Activated CD8-positive, alpha-beta T cell treated with anti-CD3 and anti-CD28 coated beads for 36 hours (primary cell): ENCODE results near the gene CCDC171. TPM values are rescaled to one million over a fixed set of nuclear protein-coding genes. Genes with fewer than 3 reads are reported as not detected.
"Not testable (repeated sequence)": the region's sequence is repeated elsewhere in the genome, so short reads cannot be mapped to it uniquely, and the experiment has no call there.

Source experiments
- ATAC-seq: fragments of 200-7000 bp; cut with Tn5 transposase; one replicate; pipeline ENCODE4 v1.10.0; 2021; ENCODE audit warnings: mild to moderate bottlenecking, moderate library complexity
- CTCF ChIA-PET: fragments of 350-600 bp; sonication (Branson Sonifier 250); formaldehyde crosslinking; loops from one replicate; lab custom pipeline; 2021; ENCODE audit warnings: antibody characterized with exemption; lab: Charles Lee
- POLR2A ChIA-PET: fragments of 350-600 bp; sonication (Branson Sonifier 250); formaldehyde crosslinking; loops from one replicate; lab custom pipeline; 2021; ENCODE audit warnings: antibody characterized with exemption; lab: Charles Lee
- DNase-seq: peaks from one replicate; pipeline ENCODE4 v3.0.0-alpha.2; 2020
- H3K27ac Mint-ChIP-seq: one replicate; pipeline ENCODE4 v1.8.0; 2021; ENCODE audit warnings: mild to moderate bottlenecking, mixed read lengths
- H3K27me3 Mint-ChIP-seq: one replicate; pipeline ENCODE4 v1.8.0; 2021; ENCODE audit warnings: mixed read lengths
- H3K36me3 Mint-ChIP-seq: one replicate; pipeline ENCODE4 v1.8.0; 2021; ENCODE audit warnings: low read depth, mixed read lengths
- H3K4me1 Mint-ChIP-seq: one replicate; pipeline ENCODE4 v1.8.0; 2021; ENCODE audit warnings: low read depth, mixed read lengths
- H3K4me3 Mint-ChIP-seq: one replicate; pipeline ENCODE4 v1.8.0; 2021; ENCODE audit warnings: mild to moderate bottlenecking, moderate library complexity, mixed read lengths
- H3K9me3 Mint-ChIP-seq: one replicate; pipeline ENCODE4 v1.8.0; 2021; ENCODE audit warnings: mixed read lengths
- CTCF ChIP-seq: fragments of 200-600 bp; IDR thresholded peaks from one replicate; pipeline ENCODE4 v1.8.0; 2022; ENCODE audit warnings: antibody characterized with exemption, mild to moderate bottlenecking
- intact Hi-C: fragments of 100-400 bp; cut with micrococcal nuclease; formaldehyde crosslinking; loops from one replicate; pipeline ENCODE4 v1.10.0; 2022
- total RNA-seq, 2 experiments: library from RNA; stranded (reverse); gene quantifications; one replicate each; pipeline ENCODE4 v1.2.3, GENCODE V29; 2021

The CCDC171 gene
- total RNA-seq, 2 experiments from 2014 or later = 2.1 to 2.3 TPM

DNA sequence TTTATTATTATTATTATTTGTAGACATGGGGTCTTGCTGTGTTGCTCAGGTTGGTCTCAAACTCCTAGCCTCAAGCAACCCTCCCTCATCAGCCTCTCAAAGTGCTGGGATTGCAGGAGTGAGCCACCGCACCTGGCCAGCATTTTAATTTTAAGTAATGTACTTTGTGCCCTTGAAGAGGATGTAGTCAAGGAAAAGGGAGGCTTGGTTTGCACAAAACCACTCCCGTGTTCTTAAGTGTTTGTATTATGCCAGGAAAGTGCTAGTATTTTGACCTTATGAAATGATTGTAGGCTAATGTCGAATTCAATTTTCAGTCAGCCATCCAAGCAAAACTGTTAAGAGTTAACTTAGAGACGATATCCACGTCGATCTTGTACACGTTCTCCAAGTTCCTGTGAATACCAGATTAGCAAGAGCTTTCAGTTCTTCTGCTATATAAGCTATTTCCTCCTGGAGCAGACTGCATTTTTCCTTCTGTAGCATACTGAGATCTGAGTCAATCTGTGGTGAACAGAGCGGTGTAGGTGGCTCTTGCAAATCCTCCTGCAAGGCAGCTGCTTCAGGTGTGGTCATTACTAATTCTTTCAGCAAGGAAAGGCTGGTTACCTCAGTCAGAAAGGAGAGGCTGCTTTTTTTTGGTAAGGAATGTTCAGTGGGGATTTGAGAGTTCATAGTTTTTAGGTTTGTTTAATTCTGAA, 23.7 kb downstream of the CCDC171 start:
- Mint-ChIP-seq H3K27ac (no peak overlapping the region), H3K36me3 (peaks cover 2% of the 10 kb centered on the region), H3K4me3 (no peak overlapping the region), H3K4me1 (no peaks in the 10 kb centered on the region), H3K27me3 (no peaks in the 10 kb centered on the region), H3K9me3 (no peaks in the 10 kb centered on the region)
- no peak for DNase-seq
- intact Hi-C loops = no loop called here
- ChIA-PET CTCF (no interaction called here), POLR2A (no interaction called here)
- no peak for ATAC-seq
- TF ChIP-seq CTCF = no peak

- POLR2A ChIA-PET = no interaction called here
- intact Hi-C loops = no loop called here
- H3K27ac Mint-ChIP-seq = no peak overlapping the region
- no peaks in the 10 kb centered on the region for H3K4me1 Mint-ChIP-seq
- no peak for ATAC-seq
- TF ChIP-seq CTCF = no peak
- DNase-seq = no peak
- peaks cover 4% of the 10 kb centered on the region for H3K9me3 Mint-ChIP-seq
- peaks cover 2% of the 10 kb centered on the region for H3K36me3 Mint-ChIP-seq
- CTCF ChIA-PET = no interaction called here
- H3K27me3 Mint-ChIP-seq = no peaks in the 10 kb centered on the region
- no peak overlapping the region for H3K4me3 Mint-ChIP-seq
These were observed 25.9 kb downstream of the CCDC171 start for GRCh38 chr9:15578714-15579113.

GRCh38 chr9:15584379-15584778, 31.5 kb downstream of the CCDC171 start:
- H3K27ac Mint-ChIP-seq = no peak overlapping the region
- ChIA-PET CTCF (no interaction called here), POLR2A (no interaction called here)
- H3K9me3 Mint-ChIP-seq = peaks cover 4% of the 10 kb centered on the region
- no peaks in the 10 kb centered on the region for H3K27me3 Mint-ChIP-seq
- no peak for DNase-seq
- no peaks in the 10 kb centered on the region for H3K36me3 Mint-ChIP-seq
- intact Hi-C loops = no loop called here
- TF ChIP-seq CTCF = no peak
- no peaks in the 10 kb centered on the region for H3K4me1 Mint-ChIP-seq
- peak; percentile 45 for ATAC-seq
- no peak overlapping the region for H3K4me3 Mint-ChIP-seq

- DNase-seq (no peak), ATAC-seq (no peak)
- no peak overlapping the region for H3K4me3 Mint-ChIP-seq
- TF ChIP-seq CTCF = no peak
- intact Hi-C loops = no loop called here
- no peaks in the 10 kb centered on the region for H3K27me3 Mint-ChIP-seq
- H3K27ac Mint-ChIP-seq = no peak overlapping the region
- H3K9me3 Mint-ChIP-seq = peaks cover 4% of the 10 kb centered on the region
- H3K36me3 Mint-ChIP-seq = peaks cover 2% of the 10 kb centered on the region
- ChIA-PET CTCF (interaction anchor here (0.8 kb wide), 1 partner anchor 30 kb away, joined by 3 read pairs; no protein-coding TSS in a partner anchor), POLR2A (interaction anchor here (0.9 kb wide), 1 partner anchor 82 kb away, joined by 3 read pairs; no protein-coding TSS in a partner anchor)
- no peaks in the 10 kb centered on the region for H3K4me1 Mint-ChIP-seq
These were observed 39.5 kb downstream of the CCDC171 start for GRCh38 chr9:15592317-15592716.

- intact Hi-C loops, ATAC-seq, H3K4me3 Mint-ChIP-seq, DNase-seq, CTCF ChIA-PET, H3K36me3 Mint-ChIP-seq, H3K9me3 Mint-ChIP-seq, POLR2A ChIA-PET, H3K27ac Mint-ChIP-seq, H3K4me1 Mint-ChIP-seq, H3K27me3 Mint-ChIP-seq: not testable (repeated sequence)
These were observed 40.1 kb downstream of the CCDC171 start for GRCh38 chr9:15592940-15593339.

GRCh38 chr9:15600666-15601330, 48.0 kb downstream of the CCDC171 start:
- H3K27ac Mint-ChIP-seq, ATAC-seq, H3K27me3 Mint-ChIP-seq, DNase-seq, H3K4me3 Mint-ChIP-seq, H3K4me1 Mint-ChIP-seq, POLR2A ChIA-PET: not testable (repeated sequence)
- CTCF ChIA-PET = interaction anchor here (0.6 kb wide), 1 partner anchor 47 kb away, joined by 3 read pairs; no protein-coding TSS in a partner anchor
- intact Hi-C loops = loop anchor here (10.0 kb wide), 2 partner anchors 326 to 386 kb away; no protein-coding TSS in a partner anchor
- Mint-ChIP-seq H3K9me3 (peaks cover 14% of the 10 kb centered on the region), H3K36me3 (peaks cover 18% of the 10 kb centered on the region)
